C4-2B (cell line): Measurements from ENCODE around the gene PTGR2.
"Not testable (repeated sequence)": the region's sequence is repeated elsewhere in the genome, so short reads cannot be mapped to it uniquely, and the experiment has no call there.

Experiments
- H3K27ac ChIP-seq: fragments of 450-650 bp; 2 replicates; pipeline ENCODE4 v1.5.1; 2017
- CTCF ChIP-seq: fragments of 450-650 bp; conservative IDR thresholded peaks from 2 replicates; pipeline ENCODE4 v1.5.1; 2017; ENCODE audit warnings: mild to moderate bottlenecking
- ZFX ChIP-seq: fragments of 450-650 bp; IDR thresholded peaks from 2 replicates; pipeline ENCODE4 v1.6.1; 2017

Gene PTGR2

DNA sequence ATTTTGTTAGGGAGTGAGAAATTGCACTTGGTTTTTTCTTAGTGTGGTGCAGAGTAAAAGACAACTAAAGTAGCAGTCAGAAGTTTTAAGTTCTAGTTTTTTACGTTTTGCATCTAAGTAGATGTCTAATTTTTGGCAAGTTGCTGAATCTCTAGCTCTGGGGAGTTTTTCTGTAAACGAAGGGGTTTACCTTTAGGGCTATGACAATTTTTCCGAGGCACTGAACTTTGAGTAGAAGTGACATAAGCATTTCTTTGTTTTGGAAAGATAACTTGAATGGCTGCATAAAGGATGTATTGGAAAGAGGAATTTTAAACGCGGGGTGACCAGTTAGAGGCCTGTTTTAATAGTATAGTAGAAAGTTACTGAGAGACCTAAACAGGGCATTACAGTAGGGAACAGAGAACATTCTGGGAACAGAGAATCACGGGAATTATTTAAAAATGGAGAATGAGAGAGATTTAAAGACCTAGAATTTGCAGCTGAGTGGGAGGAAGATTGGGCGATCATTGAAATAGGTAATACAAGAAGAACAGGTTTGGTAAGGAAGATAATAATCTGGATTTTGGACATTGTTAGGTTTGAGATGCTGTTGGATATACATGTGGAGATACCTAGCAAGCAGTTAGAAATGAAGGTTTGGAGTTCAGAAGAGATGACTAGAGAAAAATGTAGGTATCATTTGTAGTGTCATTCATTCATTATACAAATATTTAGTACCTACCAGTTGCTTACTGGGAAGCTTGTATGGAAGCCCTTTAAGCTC is 36.2 kb downstream of the PTGR2 start:
- no peak overlapping the region for H3K27ac ChIP-seq
- TF ChIP-seq ZFX: no peak
- no peak for TF ChIP-seq CTCF

- no peak for TF ChIP-seq ZFX
- no peak for TF ChIP-seq CTCF
- no peak overlapping the region for H3K27ac ChIP-seq
Measured at GRCh38 chr14:73888460-73888725, 36.8 kb downstream of the PTGR2 start.

DNA sequence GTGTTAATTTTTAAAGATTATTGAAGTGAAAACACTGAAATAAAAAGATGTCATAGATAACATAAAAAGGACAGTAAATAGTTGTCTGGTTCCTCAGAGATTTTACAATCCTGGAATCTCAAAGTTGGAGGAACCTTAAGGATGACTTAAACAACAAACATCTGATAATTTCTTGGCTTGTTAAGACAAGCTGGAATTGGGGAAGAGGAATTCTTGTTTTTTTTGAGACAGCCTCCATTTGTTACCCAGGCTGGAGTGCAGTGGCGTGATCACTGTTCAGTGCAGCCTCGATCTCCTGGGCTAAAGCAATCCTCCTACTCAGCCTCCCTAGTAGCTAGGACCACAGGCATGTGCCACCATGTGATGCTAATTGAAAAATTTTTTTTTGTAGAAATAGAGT is 37.3 kb downstream of the PTGR2 start:
- TF ChIP-seq CTCF (no peak), ZFX (no peak)
- H3K27ac ChIP-seq: no peak overlapping the region

DNA sequence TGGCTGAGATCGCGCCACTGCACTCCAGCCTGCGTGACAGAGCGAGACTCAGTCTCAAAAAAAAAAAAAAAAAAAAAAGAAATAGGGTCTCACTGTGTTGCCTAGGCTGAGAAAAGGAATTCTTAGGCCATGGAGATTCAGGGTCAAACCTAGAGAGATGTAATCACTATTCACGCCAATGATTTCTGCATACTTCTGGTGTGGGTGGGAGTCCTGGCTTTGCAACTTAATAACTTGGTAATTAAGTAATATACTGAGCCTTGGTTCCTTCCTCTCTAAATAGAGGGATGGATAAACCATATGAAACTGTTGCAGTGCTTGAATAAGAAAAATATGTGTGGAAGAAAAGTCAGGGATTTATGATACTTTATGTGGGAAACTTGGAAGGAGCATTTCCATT is 37.7 kb downstream of the PTGR2 start:
- no peak overlapping the region for H3K27ac ChIP-seq
- no peak for TF ChIP-seq CTCF
- no peak for TF ChIP-seq ZFX

DNA sequence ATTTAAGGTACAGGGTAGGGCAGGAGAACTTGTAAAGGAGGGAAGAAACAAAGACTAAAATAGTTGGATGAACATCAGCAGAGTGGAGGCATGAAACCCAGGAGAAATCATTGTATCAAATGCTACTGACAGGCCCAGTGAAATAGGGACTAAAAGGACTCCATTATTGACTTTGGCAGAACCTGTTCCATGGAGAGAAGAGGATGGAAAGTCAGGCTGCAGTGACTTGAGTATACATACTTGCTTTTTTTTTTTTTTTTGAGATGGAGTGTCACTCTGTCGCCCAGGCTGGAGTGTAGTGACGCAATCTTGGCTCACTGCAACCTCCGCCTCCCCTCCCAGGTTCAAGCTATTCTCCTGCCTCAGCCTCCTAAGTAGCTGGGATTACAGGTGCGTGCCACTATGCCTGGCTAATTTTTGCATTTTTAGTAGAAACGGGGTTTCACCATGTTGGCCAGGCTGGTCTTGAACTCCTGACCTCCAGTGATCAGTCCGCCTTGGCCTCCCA is 42.6 kb downstream of the PTGR2 start:
- not testable (repeated sequence) for H3K27ac ChIP-seq

DNA sequence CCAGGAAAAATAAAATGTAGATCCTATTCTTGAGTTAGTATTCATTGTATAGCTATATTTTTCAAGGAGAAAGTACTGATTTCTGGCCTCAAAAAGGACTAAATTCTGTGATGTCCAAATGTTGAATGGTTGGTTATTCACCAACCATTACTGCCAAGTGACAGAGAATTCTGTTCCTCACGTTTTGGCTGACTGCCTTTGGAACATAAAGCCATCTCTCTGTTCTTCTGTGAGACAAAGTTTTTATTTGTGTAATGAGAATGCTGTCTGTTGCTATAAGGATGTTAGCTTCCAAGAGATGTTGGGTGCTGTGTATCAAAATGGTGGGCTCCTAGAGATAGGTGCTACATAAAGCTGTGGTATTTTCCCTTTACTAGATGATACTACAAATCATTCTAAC is 44.3 kb downstream of the PTGR2 start:
- no peak overlapping the region for H3K27ac ChIP-seq
- TF ChIP-seq ZFX (no peak), CTCF (no peak)

DNA sequence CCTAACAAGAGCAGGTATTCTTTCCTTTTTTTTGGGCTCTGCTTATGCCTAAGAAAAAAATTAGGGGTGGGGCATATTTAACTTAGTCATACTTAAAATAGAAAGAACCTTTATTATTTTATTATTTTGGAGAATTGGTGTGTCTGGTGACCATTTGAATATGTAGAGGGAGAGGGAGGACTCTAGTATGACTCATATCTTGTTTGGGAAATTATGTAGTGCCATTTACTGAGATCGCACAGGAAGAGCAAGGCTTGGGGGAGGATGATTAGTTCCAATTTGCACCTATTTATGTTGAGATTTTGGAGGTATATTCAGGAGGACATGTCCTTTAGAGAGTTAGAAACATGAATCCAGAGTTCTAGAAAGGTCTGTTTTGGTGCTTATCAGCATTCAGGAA is 44.9 kb downstream of the PTGR2 start:
- TF ChIP-seq ZFX (no peak), CTCF (no peak)
- H3K27ac ChIP-seq: no peak overlapping the region

DNA sequence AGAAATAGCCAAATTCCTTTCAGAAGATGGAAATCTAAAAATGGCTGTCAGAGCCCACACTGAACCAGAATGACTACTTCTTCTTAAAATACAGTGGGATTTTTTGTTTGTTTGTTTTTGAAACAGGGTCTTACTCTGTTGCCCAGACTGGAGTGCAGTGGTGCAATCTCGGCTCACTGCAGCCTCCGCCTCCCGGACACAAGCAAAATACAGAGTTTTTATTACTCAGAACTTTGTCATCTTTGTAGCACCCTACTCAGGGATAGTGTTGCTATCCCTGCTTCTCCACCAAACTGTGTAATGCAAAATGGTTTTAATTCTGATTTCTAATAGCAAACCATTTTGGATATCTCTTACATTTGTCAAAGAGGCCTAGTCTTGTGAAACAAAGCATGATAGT is 51.4 kb downstream of the PTGR2 start:
- no peak overlapping the region for H3K27ac ChIP-seq
- no peak for TF ChIP-seq CTCF
- TF ChIP-seq ZFX: no peak
